Measurements from ENCODE around the gene PIGV.

PIGV gene

DNA sequence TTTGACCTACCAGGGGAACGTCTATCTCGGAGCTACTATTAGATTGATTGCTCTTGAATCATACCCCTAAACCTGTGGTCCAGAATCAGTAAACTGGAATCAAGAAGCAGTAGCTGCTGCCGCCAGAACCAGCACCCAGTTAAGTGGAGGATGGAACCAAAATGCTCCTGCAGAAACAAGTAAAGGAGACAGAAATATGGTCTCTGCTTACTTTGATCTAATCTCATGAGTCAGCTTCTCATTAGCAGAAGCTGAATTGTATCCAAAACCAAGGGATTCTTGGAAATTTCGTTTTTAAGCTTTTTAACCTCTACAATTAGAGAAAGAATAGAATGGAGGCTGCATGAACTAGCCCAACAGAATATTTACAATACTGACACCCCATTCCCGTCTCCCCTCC, 42.6 kb upstream of the PIGV start:
- no peak overlapping the region for H3K4me3 ChIP-seq (ENCODE audit: low read length)
- no peak for DNase-seq (ENCODE audit: low read depth)
- TF ChIP-seq CTCF (conservative IDR thresholded peaks at IDR 0.05; ENCODE audit: low read depth, low read length): no peak

- H3K4me3 ChIP-seq (ENCODE audit: low read length): no peak overlapping the region
- no peak for TF ChIP-seq CTCF (conservative IDR thresholded peaks at IDR 0.05; ENCODE audit: low read depth, low read length)
Measured at GRCh38 chr1:26747048-26747447, 40.7 kb upstream of the PIGV start.

DNA sequence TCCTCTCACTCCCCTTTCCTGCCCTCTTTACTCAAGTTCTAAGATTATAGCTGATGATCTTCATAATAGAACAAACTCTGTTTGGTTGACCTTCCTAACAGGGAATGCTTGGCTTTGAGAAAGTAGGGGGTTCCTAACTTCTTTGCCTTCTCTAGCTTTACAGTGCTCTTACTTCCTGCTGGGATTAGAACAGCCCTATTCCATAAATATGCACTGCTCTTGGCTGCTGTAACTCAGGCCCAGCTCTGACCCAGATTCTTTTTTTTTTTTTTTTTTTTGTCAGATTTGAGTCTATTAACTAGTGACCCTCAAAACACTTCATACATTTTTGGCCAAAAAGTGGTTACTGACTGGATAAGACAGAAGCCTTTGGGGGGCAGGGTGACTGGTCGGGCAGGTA, 39.4 kb upstream of the PIGV start:
- H3K4me3 ChIP-seq (ENCODE audit: low read length): no peak overlapping the region
- DNase-seq (ENCODE audit: low read depth): no peak
- no peak for TF ChIP-seq CTCF (conservative IDR thresholded peaks at IDR 0.05; ENCODE audit: low read depth, low read length)

More at GRCh38 chr1:26747048-26747447, 40.7 kb upstream of the PIGV start:
- no peak for DNase-seq (ENCODE audit: low read depth)

GRCh38 chr1:26749458-26749857, 38.3 kb upstream of the PIGV start:
- no peak for TF ChIP-seq CTCF (conservative IDR thresholded peaks at IDR 0.05; ENCODE audit: low read depth, low read length)
- H3K4me3 ChIP-seq (ENCODE audit: low read length): no peak overlapping the region
- no peak for DNase-seq (ENCODE audit: low read depth)

GRCh38 chr1:26750428-26750827, 37.3 kb upstream of the PIGV start:
- DNase-seq (ENCODE audit: low read depth): no peak
- no peak for TF ChIP-seq CTCF (conservative IDR thresholded peaks at IDR 0.05; ENCODE audit: low read depth, low read length)
- H3K4me3 ChIP-seq (ENCODE audit: low read length): no peak overlapping the region

DNA sequence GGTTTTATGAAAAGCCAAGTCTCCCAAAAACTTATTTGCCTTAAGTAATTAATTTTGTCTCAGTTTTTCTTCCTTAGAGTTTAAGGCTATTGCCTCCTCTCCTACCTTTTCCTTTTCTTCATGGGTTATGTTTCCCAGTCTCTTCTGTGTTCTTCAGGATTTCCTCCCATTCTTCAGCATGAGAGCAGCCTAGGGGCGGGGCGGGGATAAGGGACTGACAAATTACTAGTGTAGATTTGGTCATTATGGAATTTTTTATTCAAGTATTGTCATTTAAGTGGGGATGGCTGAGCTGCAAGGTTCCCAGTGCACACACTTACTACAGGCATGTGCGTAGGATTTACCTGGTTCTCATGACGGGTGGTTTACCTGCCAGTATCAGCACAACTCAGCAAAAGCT, 35.2 kb upstream of the PIGV start:
- no peak for TF ChIP-seq CTCF (conservative IDR thresholded peaks at IDR 0.05; ENCODE audit: low read depth, low read length)
- no peak overlapping the region for H3K4me3 ChIP-seq (ENCODE audit: low read length)
- DNase-seq (ENCODE audit: low read depth): no peak

DNA sequence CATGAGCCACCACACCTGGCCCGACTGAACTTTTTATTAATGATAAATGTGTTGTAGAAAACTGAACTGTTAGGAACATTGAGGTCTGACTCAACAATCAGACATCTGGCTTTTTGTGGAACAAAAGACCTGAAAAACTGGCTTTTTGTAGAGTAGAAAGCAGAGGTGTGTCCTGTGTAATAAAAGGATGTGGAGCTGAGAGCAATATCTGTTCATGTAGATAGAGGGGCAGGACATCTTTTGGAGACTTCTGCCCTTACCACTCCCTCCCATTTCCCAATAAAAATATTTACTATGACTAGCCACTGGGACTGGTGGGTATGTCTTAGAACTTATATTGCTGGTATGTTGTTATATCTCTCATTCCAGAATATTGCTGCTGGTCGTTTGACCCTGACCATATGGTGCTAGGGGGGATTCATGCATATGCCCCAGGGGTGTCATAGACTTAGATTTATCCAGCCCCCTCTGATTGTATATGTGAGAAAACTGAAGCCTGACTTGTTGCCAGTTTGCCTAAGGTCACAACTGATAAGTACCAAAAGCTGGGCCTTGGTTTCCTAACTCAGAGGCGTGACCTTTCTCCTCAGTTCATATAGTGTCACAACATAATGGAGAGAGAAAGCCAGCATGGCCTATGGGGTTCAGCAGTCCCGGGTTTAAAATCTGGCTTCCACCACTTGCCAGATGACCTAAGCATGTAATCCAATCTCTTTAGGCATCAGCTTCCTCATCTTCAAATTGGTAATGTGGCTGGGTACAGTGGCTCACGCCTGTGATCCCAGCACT, 33.5 kb upstream of the PIGV start:
- no peak for TF ChIP-seq CTCF (conservative IDR thresholded peaks at IDR 0.05; ENCODE audit: low read depth, low read length)
- no peak for DNase-seq (ENCODE audit: low read depth)
- no peak overlapping the region for H3K4me3 ChIP-seq (ENCODE audit: low read length)
